ENCODE measurements around the gene PLEKHA6.

The PLEKHA6 gene

DNA sequence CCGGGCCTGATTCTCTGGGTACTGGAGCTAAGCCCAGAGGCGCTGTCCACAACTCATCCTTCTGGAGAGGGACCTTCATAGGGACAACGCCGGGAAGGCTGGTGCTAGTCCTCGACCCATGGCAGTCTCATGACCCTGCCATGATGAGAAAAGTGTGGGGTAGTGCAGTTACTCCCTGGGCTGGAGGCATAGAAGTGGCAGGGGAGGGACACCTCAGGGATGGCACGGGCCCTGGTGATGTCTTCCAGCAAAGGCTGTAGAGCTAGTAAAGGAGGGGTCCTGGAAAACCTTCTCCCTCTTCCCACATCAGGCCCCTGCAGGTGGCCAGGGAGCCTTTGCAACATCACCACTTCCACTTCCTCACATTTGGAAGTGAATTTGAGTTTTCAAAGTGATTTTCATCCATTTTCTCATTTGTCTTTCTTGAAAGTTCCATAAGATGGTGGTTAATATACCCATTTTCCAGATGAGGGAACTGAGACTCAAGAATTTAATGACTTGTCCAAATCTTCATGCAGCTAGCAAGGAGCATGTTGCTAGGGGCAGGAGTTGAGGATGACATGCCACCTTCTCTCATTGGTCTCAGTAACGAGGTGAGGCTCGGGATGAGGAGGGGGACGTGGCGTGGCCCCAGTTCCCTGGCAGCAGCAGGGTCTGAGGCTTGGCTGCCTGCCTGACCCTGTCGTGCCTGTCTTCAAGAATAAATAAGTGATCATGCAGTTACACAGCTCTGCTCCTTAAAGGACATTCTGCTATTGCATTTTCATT lies 142.7 kb downstream of the PLEKHA6 start:
- TF ChIP-seq POLR2A (IDR thresholded peaks at IDR 0.05; ENCODE audit: low read length): no peak
- TF ChIP-seq GATA1 (IDR thresholded peaks at IDR 0.05; ENCODE audit: low read depth, low read length): no peak
- no peak for DNase-seq

DNA sequence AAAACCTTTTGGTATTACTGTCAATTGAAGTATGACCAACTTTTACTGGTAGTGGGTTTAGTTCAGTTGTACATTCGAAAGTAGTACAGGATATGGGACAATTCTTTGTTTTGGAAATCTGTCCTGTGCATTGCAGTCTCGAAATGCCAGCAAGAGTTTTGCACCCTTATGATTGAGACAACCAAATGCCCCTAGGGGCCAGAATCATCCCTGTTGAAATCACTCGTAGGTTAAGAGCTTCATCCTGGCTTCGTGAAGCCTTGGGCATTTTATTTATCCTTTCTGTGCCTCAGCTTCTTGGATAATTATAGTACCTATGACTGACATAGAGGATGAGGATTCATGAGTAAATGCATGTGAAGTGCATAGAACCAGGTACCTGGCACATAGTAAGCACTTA lies 143.5 kb downstream of the PLEKHA6 start:
- no peak for TF ChIP-seq POLR2A (IDR thresholded peaks at IDR 0.05; ENCODE audit: low read length)
- no peak for TF ChIP-seq GATA1 (IDR thresholded peaks at IDR 0.05; ENCODE audit: low read depth, low read length)
- no peak for DNase-seq

DNA sequence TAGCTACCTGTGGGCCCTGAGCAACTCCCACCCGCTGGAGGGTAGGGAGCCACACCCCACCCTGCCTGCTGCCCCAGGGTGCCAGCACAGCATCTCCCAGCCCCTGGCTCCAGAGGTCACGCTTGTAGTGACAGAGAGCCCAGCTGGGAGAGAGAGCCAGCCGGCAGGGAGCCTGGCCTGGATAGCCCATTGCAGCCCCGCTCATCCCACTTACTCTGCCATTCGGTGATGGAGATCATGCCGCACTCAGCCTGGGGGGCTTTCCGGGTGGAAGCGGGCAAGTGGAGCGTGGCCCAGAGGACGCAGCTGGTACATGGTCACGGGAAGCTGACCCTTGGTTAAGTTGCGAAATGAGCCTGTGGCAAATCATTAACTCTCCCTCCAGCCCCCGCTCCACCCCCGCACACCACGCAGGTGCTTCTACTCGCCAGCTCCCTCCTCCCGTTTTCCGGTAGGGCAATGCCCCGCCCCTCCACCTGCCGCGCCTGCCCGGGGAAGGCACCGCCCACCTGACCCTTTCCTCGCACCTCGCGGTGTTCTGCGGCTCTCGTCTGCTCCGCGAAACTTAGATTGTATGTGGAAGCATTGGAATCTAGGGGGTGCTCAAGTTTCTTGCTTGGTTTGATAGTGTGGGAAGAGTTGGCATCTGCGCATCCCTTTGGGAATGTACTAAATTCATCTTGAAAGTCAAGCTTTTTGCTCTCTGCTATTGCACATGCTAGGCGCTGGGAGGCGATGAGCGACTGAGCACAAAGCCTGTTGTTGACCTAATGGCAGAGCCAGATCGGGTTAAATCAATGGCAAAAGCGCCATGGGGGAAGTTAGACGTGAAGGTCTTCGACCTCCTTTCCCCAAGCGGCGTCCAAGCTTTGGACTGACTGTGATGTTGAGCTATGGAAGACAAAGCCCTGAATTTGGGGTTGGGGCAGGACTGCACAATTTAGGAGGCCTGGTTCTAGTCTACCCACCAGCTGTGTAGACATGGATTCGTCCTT lies 145.8 kb downstream of the PLEKHA6 start, which contains the start of gene GOLT1A:
TSS of gene GOLT1A (minus strand) at position 321 of the 995 bp plus-strand sequence. CDS start at position 239, 82 bp downstream.
- TF ChIP-seq POLR2A (IDR thresholded peaks at IDR 0.05; ENCODE audit: low read length) (no peak), GATA1 (IDR thresholded peaks at IDR 0.05; ENCODE audit: low read depth, low read length) (no peak)
- peak; percentile 50 to 53 for DNase-seq

DNA sequence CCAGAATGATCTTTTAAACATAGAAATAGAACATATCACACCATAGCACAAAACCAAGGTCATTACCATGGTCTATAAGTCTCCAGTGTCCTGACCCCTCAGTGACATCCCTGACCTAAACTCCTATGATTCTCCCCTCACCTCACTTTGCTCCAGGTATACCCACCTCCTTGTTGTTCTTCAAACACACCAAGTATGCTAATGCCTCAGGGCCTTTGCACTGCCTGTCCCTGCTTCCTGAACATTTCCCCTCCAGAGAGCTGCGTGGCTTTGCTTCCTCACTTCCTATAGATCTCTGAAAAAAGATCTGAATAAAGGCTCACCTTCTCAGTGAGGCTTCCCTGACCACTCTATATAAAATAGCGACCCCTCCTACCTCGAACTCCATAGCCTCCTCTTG lies 147.0 kb downstream of the PLEKHA6 start:
- no peak for TF ChIP-seq GATA1 (IDR thresholded peaks at IDR 0.05; ENCODE audit: low read depth, low read length)
- TF ChIP-seq POLR2A (IDR thresholded peaks at IDR 0.05; ENCODE audit: low read length): no peak
- DNase-seq: no peak

DNA sequence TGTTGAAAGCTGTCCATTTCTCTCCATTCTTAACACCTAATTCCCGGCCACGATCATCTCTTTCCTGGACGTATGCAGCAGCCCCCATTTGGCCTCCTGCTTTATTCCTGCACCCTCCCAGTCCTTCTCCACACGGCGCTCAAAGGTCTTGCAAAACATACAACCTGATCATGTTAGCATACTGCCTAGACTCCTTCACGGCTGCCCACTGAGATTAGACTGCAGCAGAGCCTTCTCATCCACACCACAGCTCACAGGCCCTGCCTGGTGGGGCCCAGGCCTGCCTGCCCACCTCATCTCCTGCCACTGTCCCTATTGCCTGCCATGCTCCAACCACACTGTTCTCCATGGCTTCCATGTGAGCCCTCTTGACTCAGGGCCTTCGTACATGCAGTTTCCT lies 148.7 kb downstream of the PLEKHA6 start:
- TF ChIP-seq GATA1 (IDR thresholded peaks at IDR 0.05; ENCODE audit: low read depth, low read length): no peak
- TF ChIP-seq POLR2A (IDR thresholded peaks at IDR 0.05; ENCODE audit: low read length): no peak
- DNase-seq: no peak

DNA sequence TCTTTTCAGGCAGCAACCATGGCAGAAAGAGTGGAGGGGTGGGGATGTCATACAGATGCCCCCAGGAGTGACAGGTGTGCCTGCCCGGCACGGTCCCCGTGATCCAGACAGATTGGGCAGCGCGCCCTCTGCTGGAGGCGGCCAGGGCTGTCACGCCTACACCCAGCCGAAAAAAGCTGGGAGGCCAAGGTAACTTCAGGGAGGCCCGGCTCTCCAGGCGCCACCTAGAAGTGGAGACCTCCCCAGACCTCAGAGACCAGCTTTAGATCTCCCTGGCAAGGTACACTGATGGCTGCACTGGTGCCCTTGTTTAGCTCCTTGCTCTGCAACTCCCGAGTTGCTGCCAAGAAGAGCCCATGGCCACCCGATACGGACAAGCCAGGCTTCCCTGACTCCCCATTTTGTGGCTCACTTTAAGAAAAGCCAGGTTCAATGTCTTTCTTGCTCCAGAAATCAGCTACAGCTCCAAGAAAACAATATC lies 152.6 kb downstream of the PLEKHA6 start:
- TF ChIP-seq POLR2A (IDR thresholded peaks at IDR 0.05; ENCODE audit: low read length) (no peak), GATA1 (IDR thresholded peaks at IDR 0.05; ENCODE audit: low read depth, low read length) (no peak)
- DNase-seq: peak; percentile 26 to 61

DNA sequence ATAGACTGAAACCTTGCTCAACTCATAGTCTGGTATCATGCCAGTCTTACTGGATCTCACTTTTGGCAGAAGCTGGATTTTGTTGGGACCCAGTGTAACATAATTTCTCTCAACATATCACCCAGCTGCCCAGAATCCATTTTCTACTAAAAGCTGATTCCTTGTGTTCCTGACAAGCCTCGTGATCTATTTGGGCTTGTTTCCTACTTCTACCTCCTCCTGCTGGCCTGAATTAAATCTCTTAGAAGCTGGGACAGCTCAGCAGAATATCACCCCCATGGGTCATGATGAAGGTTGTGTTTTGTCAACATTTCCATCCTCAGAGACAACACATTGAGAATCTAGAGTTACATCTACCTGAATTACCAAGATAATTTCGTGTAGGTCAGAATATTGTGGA lies 153.6 kb downstream of the PLEKHA6 start:
- TF ChIP-seq GATA1 (IDR thresholded peaks at IDR 0.05; ENCODE audit: low read depth, low read length): no peak

DNA sequence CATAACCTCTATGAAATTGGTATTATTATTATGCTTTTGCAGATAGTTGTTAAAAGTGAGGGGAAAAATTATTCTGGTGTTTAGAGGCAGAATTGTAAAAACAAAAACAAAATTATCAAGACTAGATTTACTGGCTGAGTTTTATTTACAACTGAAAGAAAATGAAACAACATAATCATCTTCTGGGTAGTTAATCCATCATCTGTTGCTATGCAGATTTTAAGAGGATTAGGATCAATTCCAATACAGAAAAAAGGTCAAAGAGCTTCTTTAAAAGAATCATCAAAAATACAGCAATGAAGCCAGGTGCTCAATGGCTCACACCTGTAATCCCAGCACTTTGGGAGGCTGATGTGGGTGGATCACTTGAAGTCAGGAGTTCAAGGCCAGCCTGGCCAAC lies 154.2 kb downstream of the PLEKHA6 start:
- DNase-seq: no peak
- no peak for TF ChIP-seq POLR2A (IDR thresholded peaks at IDR 0.05; ENCODE audit: low read length)
- TF ChIP-seq GATA1 (IDR thresholded peaks at IDR 0.05; ENCODE audit: low read depth, low read length): no peak

More for the DNA sequence above, 153.6 kb downstream of the PLEKHA6 start:
- no peak for DNase-seq

DNA sequence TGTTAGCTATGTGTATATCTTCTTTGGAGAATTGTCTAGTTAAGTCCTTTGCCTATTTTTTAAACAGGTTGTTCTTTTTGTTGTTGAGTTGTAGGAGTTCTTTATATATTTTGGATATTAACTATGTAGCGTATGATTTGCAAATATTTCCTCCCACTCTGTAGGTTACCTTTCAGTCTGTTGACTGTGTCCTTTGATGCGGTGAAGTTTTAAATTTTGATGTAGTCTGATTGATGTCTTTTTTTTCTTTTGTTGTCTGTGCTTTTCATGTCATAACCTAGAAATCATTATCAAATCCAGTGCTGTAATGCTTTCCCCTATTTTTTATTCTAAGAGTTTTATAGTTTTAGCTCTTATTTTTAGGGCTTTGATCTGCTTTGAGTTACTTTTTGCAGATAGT lies 154.8 kb downstream of the PLEKHA6 start:
- DNase-seq: no peak
- TF ChIP-seq GATA1 (IDR thresholded peaks at IDR 0.05; ENCODE audit: low read depth, low read length) (no peak), POLR2A (IDR thresholded peaks at IDR 0.05; ENCODE audit: low read length) (no peak)

DNA sequence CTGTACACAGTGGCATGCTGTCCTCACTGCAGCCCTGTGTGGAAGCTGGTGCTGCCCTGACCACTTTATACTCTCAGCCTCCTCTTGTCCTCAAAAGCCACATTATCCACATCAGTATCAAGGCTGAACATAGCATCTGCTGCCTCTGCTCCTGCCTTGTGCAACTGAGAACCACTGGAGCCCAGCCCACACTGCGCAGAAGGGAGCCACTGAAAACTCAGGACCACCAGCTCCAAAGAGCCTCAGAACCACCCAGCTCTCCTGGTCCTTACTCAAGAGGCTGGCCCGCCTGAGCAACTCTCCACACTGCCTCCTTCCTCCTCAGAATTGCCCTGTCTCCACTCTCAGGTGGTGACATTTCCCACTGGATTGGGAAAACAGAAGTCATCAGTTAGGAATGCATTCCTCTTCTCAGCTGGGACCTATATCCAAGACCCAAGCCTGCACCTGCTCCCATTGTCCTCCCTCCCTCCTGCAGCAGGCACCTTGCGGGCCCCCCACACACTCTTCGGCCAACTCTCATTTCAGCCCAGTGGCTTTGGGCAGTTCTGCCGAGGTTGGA lies 156.4 kb downstream of the PLEKHA6 start:
- DNase-seq: no peak
- no peak for TF ChIP-seq POLR2A (IDR thresholded peaks at IDR 0.05; ENCODE audit: low read length)
- TF ChIP-seq GATA1 (IDR thresholded peaks at IDR 0.05; ENCODE audit: low read depth, low read length): no peak

DNA sequence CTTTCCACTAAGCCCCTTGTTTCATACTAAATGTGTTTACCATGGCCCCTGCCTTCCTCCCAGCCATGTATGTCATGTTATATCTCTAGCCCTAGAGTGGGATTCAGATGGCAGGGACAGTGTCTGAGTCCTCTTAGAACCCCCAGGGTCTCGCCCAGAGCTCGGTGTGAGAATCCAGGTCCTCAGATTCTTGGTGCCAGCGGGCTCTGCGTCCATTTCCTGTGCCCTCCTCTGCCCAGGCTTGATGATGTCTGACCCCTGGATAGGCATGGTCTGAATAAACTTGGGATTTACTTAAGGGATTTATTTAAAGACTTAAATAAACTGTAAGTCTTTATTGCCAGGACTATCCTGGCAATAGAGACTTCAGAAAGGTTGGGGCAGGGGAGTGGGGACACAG lies 157.2 kb downstream of the PLEKHA6 start:
- no peak for TF ChIP-seq POLR2A (IDR thresholded peaks at IDR 0.05; ENCODE audit: low read length)
- no peak for TF ChIP-seq GATA1 (IDR thresholded peaks at IDR 0.05; ENCODE audit: low read depth, low read length)
- no peak for DNase-seq

DNA sequence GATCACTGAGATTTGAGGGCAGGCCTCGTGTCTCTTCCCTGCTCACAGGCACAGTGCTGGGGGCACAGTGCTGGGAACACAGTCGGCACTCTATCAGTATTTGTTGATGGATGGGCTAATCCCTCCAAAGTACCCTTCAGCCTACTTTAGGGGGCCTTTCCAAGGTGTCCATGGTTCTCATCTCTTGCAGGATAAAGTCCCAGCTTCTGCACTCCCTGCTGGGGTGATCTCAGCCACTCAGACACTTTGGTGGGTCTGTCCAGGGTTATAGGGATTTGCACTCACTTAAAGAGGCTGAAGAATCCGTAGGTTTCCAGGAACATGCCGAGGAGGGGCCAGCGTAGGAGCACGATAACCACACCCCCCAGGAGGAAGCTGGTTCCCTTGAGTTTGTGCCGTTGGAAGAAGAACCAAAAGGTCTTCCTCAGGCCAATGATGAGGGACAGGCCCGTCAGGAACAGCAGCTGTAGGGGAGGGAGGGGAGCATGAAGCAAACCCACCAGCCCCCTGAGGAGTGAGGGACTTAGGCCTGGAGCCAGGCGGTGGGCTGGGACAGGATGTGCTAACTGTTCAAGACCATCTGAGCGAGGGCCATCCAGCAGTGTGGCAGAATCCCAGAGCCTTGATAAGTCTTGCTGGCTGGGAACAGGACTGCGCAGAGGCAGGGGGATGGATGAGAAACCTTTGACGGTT lies 158.2 kb downstream of the PLEKHA6 start:
- TF ChIP-seq POLR2A (IDR thresholded peaks at IDR 0.05; ENCODE audit: low read length): no peak
- no peak for TF ChIP-seq GATA1 (IDR thresholded peaks at IDR 0.05; ENCODE audit: low read depth, low read length)
- no peak for DNase-seq

DNA sequence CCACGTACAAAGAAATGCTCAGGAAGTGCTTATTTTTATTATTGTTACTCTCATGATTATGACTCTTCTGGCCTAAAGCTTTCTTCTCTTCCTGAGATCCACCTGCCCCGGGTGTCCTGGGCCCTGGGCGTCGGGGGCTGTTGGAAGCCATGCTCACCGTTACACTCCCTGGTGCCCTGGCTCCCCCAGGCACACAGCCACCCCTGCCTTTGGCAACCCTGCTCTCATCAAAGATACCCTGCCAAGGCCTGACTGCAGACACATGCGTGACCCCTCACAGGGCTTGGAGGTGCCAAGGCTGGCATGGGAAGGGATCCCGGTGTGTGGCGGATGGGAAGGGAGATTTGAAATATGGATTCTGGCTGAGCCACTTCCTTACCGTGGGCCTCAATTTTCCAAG lies 160.2 kb downstream of the PLEKHA6 start:
- DNase-seq: no peak
- TF ChIP-seq GATA1 (IDR thresholded peaks at IDR 0.05; ENCODE audit: low read depth, low read length): no peak
- TF ChIP-seq POLR2A (IDR thresholded peaks at IDR 0.05; ENCODE audit: low read length): no peak

Data from erythroblast (primary cell).